Stimulated activated CD8-positive, alpha-beta memory T cell treated with anti-CD3 and anti-CD28 coated beads, Interleukin-12 subunit alpha, Interleukin-12 subunit beta, amount 100 ng/mL, for 1 hour (primary cell): ENCODE data around the gene PAX8.
"Not testable (repeated sequence)": the region's sequence is repeated elsewhere in the genome, so short reads cannot be mapped to it uniquely, and the experiment has no call there.

Experiments used
- DNase-seq: peaks from one replicate; pipeline ENCODE4 v3.0.0-alpha.2; 2020; ENCODE audit warnings: low read depth

Gene PAX8

DNA sequence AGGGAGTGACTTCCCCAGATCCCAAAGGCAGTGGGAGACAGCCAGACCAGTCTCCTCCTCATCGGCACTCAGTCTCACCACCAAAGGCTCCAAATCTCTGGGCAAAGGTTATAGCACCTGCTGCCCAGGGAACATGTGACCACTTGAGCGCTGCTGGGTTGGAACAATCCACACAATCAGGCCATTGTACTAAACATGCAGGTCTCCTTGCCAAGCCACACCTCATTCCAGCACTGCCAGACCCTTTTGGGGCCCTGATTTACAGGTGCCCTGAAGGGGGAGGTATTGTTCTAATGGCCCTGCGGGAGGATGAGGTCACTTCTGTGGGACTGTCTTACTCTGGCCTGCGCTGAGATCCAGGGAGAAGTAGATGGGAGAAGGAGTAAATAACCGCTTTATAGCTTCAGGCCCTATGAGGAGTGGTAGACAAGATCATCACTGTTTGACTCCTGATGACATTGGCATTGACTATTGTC is 10.0 kb upstream of the PAX8 start:
- DNase-seq: not testable (repeated sequence)

- not testable (repeated sequence) for DNase-seq
Measured at GRCh38 chr2:113288117-113288673, 9.5 kb upstream of the PAX8 start.

- no peak for DNase-seq
Measured at GRCh38 chr2:113285816-113286215, 7.1 kb upstream of the PAX8 start.

DNA sequence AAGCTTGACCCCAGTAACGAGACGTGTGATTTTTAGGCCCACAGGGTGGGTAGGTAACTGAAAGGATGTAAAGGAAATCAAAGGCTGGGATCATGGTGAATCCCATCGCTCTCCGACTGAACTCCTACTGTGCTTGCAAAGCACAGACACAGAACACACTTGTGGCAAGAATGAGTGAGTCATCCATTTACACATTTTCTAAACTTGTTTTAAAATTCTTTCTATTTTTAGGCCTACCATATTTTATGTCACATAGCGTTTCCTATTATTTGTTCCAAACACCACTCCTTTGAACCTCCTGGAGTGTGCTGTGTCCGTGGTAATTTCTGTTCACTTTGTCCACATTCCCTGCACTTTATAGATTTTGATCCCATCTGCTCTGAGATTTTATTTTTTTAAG is 6.3 kb upstream of the PAX8 start:
- DNase-seq: not testable (repeated sequence)

DNA sequence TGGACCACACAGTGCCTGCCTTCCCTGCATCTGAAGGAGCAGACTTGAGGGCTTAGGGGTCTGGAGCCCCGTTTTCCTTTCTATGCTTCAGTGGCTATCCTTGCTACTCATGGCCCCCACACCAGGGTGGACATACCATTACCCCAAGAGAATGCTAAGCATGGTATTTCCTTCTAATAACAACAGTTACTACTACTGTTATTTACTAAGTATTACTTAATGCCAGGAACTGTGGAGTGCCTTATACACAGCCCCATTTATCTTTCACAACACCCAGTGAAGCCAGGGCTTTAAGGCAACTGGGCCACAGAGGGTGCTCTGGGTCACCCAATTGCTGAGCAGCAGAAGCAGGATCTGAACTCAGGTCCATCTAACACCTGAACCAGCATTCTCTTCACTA is 5.8 kb upstream of the PAX8 start:
- no peak for DNase-seq

- DNase-seq: no peak
Measured at GRCh38 chr2:113283704-113284284, 5.1 kb upstream of the PAX8 start.

DNA sequence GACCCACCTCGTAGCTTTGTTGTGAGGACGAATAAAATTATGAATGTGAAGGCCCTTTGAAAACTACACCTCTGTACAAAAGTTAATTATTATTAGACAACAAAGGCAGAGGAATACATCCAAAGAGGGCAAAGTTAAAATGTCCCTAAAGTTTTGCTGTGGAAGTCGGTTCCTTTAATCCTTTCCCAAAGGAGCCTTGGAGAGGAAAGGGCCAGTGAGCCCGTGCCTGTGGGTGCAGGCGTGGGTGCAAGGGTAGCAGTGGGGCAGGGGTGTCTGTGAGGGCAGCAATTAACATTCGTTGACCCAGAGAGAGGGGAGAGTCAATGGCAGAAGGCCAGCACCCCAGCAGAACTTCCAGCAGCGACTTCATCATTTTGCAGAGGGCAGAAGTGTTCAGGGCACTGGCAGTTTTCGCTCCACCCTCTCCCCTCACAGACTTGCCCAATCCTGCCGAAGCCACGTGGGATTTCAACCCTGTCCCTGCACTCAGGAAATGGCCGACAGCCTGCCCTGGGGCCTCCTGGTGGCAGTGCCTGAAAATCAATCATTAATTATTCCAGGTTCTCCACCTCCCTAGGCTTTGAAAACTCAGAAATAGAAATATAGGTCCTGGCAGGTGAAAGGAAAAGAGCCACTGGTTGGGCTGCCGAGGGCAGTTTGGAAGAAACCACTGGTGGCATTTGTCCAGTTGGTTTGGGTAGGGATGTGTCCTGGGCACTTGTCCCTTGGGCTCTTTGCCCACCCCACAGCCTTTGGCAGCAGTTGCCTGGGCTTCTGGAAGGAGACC is 4.2 kb upstream of the PAX8 start:
- no peak for DNase-seq

DNA sequence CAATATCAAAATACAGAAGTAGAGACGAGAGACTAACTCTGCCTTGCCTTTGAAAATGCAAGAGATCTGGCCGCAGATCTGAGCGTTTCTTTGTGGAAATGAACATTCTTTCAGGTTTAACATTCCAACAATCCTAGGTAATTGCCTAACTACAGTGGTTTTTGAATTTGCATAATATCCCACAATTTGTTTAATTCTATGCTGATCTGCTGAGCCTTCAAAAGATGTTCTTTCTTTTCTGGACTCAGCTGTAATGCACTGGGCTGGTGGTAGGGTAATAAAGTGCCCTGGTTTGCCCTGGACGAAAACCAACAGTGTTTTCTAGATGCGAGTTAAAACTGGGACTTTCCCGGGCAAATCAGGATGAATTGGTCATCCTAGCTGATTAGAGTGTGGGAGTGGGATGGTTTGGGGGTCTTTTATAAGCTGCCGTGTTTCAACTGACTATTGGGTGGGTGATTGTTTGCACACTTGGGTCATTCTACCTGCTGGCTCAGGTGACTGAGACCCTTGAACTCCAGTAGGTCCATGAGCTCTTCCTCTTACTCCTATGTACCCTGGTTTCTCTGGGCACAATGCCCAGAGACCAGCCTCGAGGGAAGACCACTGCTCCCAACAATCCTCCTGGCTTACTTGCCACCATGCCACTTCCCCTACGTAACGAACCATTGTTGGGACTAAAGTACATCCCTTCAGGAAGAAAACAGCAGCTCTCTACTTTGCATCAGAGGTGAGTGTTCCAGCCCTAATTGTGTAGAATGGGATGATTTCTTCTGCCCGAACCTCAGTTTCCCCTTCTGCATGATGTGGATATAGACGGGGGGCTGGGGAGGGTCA is 3.4 kb upstream of the PAX8 start:
- no peak for DNase-seq

DNA sequence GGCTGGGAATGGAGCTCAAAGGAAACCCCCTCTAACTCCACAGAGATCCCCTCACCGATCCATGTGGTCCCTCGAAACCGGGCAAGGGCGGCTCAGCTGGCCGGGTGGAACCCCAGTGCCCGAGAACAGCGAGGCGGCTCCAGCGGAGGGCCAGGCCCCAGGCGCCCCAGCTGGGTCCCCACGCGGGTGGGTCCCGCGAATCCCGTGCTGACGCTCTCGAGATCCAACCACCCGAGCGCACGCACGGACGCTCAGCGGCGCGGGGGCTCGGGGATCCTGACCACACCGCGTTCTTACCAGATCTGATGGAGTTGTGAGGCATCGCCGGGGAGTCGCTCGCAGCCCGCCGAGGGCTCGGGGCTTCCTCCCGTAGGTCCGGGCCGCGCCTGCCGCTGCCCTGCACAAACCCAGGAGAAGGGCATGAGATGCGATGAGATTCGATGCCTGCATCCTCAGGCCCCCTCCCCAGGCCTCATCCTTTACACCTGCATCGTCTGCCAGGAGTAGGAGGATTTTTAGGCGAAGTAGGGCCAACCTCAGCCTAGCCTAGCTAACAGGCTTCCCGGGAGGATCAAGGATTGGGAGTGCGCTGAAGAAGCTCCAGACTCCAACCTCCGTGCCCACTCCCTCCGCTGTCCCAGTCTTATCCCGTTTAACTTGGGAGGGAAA is 514 bp downstream of the PAX8 start:
- DNase-seq: no peak

DNA sequence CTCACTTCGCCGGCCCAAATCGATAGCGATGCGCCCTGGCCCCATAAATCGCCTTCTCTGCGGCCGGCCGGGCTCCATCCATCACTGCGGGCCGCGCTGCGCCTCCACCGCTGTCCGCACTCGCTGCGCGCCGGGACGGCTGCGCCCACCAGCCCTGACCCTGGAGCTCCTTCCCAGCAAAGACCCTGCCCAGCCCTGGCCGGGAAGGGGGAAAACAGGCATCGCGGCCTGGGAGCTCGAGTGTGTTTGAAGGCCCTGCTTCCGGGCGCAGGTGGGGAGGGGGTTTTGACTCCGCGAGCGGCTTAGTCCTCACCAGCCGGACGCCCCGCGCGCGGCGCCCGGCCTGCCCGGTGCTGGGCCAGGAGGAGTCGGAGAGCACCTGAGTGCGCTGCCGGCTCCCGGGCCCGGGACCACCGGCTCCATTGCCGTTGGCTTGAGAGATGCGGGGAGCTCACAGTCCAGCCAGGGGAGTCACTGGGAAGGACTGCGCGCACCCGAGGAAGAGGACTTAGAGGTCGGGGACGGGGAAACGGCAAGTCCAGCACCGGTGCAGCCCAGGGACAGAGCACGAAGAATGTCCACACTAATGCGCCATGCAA is 1.1 kb downstream of the PAX8 start:
- DNase-seq: no peak

DNA sequence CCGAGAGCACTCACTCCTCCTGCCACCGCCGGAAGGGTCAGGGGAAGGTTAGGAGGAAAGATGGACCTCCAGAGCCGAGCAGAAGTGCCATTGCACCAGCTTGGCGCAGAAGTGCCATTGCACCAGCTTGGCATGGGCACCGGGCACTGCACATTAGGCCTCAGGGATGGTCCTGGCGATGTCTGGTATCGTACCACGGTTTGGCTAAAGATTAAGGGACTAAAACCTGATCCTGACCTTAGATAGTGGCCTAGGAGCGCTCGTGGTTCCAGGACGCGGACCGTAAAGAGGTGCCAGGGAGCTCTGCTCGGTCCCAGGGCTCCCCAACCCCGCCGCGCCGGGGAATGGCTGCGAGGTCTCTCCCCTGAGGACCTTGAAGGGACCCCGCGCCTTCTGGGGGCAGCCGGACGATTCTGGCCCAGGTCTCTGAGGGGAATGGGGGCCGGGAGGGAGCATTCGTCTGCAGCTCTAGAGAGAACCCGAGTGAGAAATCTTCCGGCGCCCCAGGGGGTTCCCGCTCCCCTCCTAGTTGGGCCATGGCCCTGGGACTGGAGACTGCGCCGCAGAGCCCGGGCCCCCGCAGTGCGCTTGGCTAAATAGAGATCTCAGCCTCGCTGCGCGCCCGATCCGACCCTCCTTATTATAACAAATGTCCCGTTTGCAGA is 1.8 kb downstream of the PAX8 start:
- no peak for DNase-seq

- no peak for DNase-seq
Measured at GRCh38 chr2:113276216-113276760, 2.4 kb downstream of the PAX8 start.

DNA sequence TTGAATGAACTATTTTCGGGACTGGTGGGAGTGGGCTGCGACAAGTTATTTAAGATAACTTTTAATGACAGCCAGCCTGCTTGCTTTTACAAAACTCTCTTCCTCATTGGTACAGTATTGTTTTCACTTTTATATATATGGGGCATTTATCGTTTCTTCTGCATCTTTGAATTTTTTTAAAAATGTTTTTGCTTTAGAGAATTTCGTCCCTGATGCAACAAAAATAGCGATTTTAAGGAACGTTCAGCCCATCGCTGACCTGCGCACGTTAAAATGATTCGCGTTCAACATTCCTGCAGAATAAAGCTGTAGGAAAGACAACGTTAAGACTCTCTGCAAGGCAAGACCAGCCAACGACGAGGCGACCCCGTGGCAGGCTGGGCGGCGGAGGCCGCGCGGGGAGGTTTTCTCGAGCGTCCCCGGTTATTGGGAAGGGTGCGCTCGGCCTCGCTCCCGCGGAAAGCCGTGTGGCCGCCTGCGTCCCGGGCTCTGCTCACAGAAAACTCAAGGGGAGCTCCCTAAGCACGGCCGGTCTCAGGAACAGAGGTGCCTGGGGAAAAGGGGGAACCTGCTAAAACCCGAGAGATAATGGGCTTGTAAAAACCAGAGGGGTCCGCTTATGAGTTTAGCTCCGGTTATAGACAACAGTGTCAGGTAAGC is 3.0 kb downstream of the PAX8 start:
- DNase-seq: no peak

- DNase-seq: no peak
Measured at GRCh38 chr2:113274432-113274831, 4.3 kb downstream of the PAX8 start.

- DNase-seq: no peak
Measured at GRCh38 chr2:113273981-113274380, 4.7 kb downstream of the PAX8 start.

DNA sequence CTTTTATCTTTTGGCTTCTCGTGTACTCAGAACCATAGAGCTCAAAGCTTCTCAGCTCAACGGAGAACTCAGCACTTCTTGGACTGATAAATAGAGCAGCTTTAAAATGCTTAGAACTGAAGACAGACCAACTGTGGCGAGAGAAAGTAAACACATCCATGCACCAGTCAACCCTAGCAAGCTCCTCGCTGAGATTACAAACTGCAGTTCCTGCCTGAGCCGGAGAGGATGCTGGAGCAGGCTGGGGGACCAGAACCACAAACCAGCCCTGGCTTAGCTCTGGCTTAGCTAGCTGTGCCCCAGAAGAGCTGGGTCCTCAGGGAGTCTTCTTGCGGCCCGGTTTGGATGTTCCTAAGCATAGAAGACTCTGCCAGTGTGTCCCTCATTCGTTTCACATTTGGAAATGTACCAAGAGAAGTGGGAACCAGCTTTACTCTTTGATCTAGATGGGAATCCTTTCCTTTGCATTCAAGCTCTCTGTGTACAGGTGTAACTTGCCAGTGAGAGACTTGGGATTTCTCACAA is 5.6 kb downstream of the PAX8 start:
- DNase-seq: no peak

DNA sequence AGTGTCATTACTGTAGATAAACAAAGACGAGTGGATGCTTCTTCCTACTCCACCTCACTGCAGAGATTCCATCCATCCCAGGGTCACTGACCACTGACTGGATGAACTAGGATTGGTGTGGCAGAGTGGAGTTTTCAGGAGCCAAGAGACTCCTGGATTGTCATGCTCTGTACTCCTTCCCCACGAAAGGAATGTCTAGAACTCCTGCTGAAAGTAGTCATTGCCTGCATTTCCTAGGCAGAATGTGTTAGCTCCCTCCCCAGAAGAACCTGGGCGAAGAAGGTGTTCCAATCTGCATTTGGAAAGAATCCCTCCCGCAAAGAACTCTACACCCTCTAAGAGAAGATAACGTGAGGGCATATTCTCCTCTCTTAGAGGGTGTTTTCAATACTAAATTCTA is 6.2 kb downstream of the PAX8 start:
- DNase-seq: no peak

GRCh38 chr2:113268621-113269360 is 9.9 kb downstream of the PAX8 start:
- no peak for DNase-seq

- DNase-seq: no peak
Measured at GRCh38 chr2:113266431-113266830, 12.3 kb downstream of the PAX8 start.
